Prostate gland (tissue), 2 donors: ENCODE results near the gene ZNRF1. TPM values are rescaled to one million over a fixed set of nuclear protein-coding genes. Genes with fewer than 3 reads are reported as not detected.
"Not testable (repeated sequence)": the region's sequence is repeated elsewhere in the genome, so short reads cannot be mapped to it uniquely, and the experiment has no call there.

ENCODE experiments used
- DNase-seq: peaks from one replicate; pipeline ENCODE4 v3.0.0-alpha.2; 2019; ENCODE audit warnings: low spot score
- H3K27ac ChIP-seq, 2 donors: fragments of 200-600 bp; sonication (generic); 2 replicates each; pipeline ENCODE4 v1.5.1; 2017 to 2019
- H3K27me3 ChIP-seq: fragments of 200-600 bp; sonication (generic); replicated peaks from 2 replicates; pipeline ENCODE4 v1.5.1; 2019; ENCODE audit not compliant: insufficient read depth
- H3K36me3 ChIP-seq, 2 donors: fragments of 200-600 bp; sonication (generic); 1 replicate in 1 of 2; 2 replicates in 1 of 2; pipeline versions ENCODE4 v1.5.1 to v1.8.1; 2017 to 2019
- H3K4me1 ChIP-seq: fragments of 200-600 bp; sonication (generic); replicated peaks from 2 replicates; pipeline ENCODE4 v1.5.1; 2019
- H3K4me3 ChIP-seq, 2 donors: fragments of 200-600 bp; sonication (generic); 2 replicates each; pipeline ENCODE4 v1.5.1; 2017 to 2019
- H3K9me3 ChIP-seq: fragments of 200-600 bp; sonication (generic); 2 replicates; pipeline ENCODE4 v1.5.1; 2017
- POLR2A ChIP-seq: fragments of 450-650 bp; IDR thresholded peaks from one replicate; pipeline ENCODE4 v1.6.1; 2016; ENCODE audit warnings: antibody characterized with exemption, mild to moderate bottlenecking
- POLR2AphosphoS5 ChIP-seq: sonication (generic); formaldehyde crosslinking; IDR thresholded peaks from one replicate; pipeline ENCODE4 v1.6.1; 2017; ENCODE audit warnings: antibody characterized with exemption
- WGBS: methylation state at CpG from one replicate; pipeline ENCODE4 v1.1.5; 2018; 5-methylcytosine and 5-hydroxymethylcytosine counted together
- intact Hi-C: fragments of 100-400 bp; cut with DNase I; formaldehyde crosslinking; loops from one replicate; pipeline ENCODE4 v1.14.2; 2022
- total RNA-seq, 2 donors: library from RNA; depleted of rRNA; stranded (reverse); fragments of >200 nt; gene quantifications; one replicate each; pipeline ENCODE4 v1.1.0, GENCODE V29; 2016
- TF ChIP-seq, protein P1 (sequence below), 4 experiments: fragments of 200-600 bp in 2 of 4; fragments of 450-650 bp in 2 of 4; sonication (generic) in 2 of 4; IDR thresholded peaks; 1 replicate in 3 of 4; 2 replicates in 1 of 4; pipeline ENCODE4 v1.5.1; 2016 to 2019; ENCODE audit warnings: antibody characterized with exemption in 4 of 4, mild to moderate bottlenecking in 2 of 4, moderate library complexity in 2 of 4

The ZNRF1 gene
- total RNA-seq, 2 donors from 2014 or later: 15.6 to 64.2 TPM

DNA sequence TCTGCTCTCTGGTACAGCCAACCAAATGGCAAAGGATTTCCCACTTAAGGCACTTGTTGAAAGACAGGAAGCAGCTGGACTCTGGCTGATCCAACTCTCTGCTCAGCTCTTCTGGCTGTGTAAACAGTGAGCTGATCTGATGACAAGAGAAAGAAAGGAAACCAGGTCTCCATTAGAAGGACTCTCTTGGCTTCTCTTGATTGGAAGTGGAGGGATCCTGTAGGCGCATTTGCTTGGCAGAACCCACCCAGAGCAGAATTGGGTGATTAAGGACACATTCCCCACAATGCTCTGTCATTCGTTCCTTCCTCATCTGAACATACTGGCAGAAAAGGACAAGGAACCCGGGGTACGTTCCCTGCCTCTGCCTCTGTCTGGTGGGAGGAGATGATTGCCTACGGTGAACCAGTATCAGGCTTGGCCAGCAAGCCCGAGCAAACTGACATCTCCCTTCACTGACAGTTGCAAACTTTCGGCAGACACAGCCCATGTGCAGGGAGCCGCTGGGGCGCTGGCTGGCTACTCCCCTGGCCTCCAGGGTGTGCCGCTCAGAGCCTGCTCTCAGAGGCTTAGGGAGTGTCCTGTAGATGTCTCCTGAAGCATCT, 88.7 kb downstream of the ZNRF1 start:
- 22% methylated on average over 10 of the region's 10 CpGs for WGBS

DNA sequence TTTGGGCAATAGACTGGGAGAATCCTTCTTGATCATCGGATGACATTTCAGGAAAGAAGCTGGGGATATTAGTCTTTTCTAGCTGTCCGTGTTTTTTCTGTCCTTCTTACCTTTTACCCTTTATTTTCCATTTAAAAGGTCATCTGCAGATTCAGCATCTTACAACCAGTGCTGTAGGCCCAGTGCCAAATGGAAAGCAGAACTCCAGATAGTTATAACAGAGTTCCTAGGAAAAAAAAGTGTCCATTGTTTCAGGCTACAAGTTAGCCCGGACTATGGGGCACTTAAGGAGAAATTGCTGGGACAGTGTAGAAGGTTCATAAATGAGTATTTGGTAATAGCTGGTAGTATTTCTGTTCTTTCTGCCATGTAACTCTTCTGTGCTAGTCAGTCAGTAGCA, 89.4 kb downstream of the ZNRF1 start:
- H3K27me3 ChIP-seq: no peaks in the 10 kb centered on the region
- 56% methylated on average over 3 of the region's 3 CpGs for WGBS
- H3K27ac ChIP-seq: no peak overlapping the region
- DNase-seq: no peak
- TF ChIP-seq POLR2A: no peak
- TF ChIP-seq, protein P1, sequence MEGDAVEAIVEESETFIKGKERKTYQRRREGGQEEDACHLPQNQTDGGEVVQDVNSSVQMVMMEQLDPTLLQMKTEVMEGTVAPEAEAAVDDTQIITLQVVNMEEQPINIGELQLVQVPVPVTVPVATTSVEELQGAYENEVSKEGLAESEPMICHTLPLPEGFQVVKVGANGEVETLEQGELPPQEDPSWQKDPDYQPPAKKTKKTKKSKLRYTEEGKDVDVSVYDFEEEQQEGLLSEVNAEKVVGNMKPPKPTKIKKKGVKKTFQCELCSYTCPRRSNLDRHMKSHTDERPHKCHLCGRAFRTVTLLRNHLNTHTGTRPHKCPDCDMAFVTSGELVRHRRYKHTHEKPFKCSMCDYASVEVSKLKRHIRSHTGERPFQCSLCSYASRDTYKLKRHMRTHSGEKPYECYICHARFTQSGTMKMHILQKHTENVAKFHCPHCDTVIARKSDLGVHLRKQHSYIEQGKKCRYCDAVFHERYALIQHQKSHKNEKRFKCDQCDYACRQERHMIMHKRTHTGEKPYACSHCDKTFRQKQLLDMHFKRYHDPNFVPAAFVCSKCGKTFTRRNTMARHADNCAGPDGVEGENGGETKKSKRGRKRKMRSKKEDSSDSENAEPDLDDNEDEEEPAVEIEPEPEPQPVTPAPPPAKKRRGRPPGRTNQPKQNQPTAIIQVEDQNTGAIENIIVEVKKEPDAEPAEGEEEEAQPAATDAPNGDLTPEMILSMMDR (IDR thresholded peaks at IDR 0.05): no peak
- TF ChIP-seq POLR2AphosphoS5: no peak
- intact Hi-C loops: no loop called here
- no peaks in the 10 kb centered on the region for H3K36me3 ChIP-seq
- peaks cover 5% of the 10 kb centered on the region for H3K4me1 ChIP-seq
- H3K4me3 ChIP-seq: no peak overlapping the region
- no peaks in the 10 kb centered on the region for H3K9me3 ChIP-seq

More for the DNA sequence above, 88.7 kb downstream of the ZNRF1 start:
- DNase-seq: no peak
- H3K4me3 ChIP-seq: no peak overlapping the region
- H3K27ac ChIP-seq: peak overlapping the region; percentile 7 to 44
- H3K27me3 ChIP-seq: no peaks in the 10 kb centered on the region
- no peaks in the 10 kb centered on the region for H3K36me3 ChIP-seq
- peaks cover 5% of the 10 kb centered on the region for H3K4me1 ChIP-seq
- intact Hi-C loops: no loop called here
- TF ChIP-seq POLR2AphosphoS5 (peak; percentile 43), POLR2A (no peak)
- no peaks in the 10 kb centered on the region for H3K9me3 ChIP-seq

DNA sequence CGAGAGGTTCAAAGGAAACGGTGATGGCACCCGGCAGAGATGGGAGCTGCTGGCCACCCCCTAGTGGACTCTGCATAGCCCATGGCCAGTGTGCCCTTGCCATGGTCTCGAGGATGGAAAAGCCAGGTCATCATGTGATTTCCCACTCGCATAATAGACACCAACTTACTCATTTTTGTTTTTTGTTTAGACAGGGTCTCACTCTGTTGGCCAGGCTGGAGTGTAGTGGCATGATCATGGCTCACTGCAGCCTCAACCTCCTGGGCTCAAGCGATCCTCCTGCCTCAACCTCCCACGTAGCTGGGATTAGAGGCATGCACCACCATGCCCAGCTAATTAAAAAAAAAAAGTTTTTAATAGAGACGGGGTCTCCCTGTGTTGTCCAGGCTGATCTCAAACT, 90.1 kb downstream of the ZNRF1 start:
- Histone ChIP-seq H3K4me3 (no peak overlapping the region), H3K27me3 (no peaks in the 10 kb centered on the region), H3K36me3 (no peaks in the 10 kb centered on the region), H3K4me1 (peaks cover 5% of the 10 kb centered on the region), H3K9me3 (no peaks in the 10 kb centered on the region), H3K27ac (no peak overlapping the region)
- TF ChIP-seq POLR2AphosphoS5 (no peak), POLR2A (no peak)
- TF ChIP-seq, protein P1 (IDR thresholded peaks at IDR 0.05): no peak
- WGBS: 92% methylated on average over 8 of the region's 8 CpGs
- DNase-seq: no peak
- intact Hi-C loops: no loop called here

DNA sequence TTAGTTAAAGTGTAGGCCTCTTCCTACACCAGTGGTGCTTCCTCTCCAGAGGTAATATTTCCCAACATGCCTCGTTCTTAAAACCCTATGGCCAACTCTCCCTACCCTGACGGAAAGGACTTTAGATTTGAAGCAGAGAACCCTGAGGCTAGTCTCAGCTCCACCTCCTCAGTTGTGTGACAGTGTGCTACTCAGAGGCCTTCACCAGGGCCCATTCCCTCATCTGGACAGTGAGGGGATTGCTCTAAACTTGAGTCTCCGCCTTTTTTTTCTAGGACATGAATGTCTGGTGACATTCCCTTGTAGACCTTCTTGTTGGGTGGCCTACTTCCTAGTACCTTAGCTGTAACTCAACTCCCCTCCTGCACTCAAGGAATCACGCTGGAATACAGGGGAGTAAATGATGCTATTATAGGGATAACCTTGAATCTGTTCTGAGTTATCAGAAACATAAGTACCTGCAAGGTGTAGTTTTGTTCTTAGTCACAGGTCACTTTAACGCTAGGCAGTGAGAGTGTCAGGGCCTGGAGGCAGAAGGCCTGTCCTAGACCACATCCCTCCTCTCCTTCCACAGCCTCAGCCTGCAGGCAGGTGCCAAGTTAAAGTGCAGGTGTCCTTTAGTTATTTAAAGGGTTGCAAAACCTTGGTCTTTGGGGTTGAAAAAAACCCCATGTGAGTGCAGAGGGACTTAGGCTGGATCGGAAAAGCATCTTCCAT, 90.8 kb downstream of the ZNRF1 start:
- 69% methylated on average over 6 of the region's 6 CpGs for WGBS
- intact Hi-C loops: no loop called here
- H3K4me1 ChIP-seq: peaks cover 5% of the 10 kb centered on the region

DNA sequence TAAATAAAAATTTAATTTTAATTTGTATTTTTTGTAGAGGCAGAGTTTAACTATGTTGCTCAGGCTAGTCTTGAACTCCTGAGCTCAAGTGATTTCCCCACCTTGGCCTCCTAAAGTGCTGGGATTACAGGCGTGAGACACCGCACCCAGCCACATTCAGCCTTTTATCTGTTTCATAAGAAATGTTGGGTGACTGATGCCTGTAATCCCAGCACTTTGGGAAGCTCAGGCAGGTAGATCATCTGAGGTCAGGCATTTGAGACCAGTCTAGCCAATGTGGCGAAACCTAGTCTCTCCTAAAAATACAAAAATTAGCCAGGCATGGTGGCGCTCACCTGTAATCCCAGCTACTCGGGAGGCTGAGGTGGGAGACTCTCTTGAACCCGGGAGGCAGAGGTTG, 92.1 kb downstream of the ZNRF1 start:
- H3K27ac ChIP-seq, H3K36me3 ChIP-seq, H3K9me3 ChIP-seq, H3K27me3 ChIP-seq, H3K4me1 ChIP-seq, DNase-seq, intact Hi-C loops, H3K4me3 ChIP-seq: not testable (repeated sequence)
- 92% methylated on average over 6 of the region's 6 CpGs for WGBS

More for the DNA sequence above, 90.8 kb downstream of the ZNRF1 start:
- Histone ChIP-seq H3K27me3 (no peaks in the 10 kb centered on the region), H3K27ac (no peak overlapping the region), H3K36me3 (no peaks in the 10 kb centered on the region), H3K4me3 (no peak overlapping the region), H3K9me3 (no peaks in the 10 kb centered on the region)
- no peak for TF ChIP-seq POLR2A
- TF ChIP-seq POLR2AphosphoS5: no peak
- TF ChIP-seq, protein P1 (IDR thresholded peaks at IDR 0.05): no peak
- no peak for DNase-seq

DNA sequence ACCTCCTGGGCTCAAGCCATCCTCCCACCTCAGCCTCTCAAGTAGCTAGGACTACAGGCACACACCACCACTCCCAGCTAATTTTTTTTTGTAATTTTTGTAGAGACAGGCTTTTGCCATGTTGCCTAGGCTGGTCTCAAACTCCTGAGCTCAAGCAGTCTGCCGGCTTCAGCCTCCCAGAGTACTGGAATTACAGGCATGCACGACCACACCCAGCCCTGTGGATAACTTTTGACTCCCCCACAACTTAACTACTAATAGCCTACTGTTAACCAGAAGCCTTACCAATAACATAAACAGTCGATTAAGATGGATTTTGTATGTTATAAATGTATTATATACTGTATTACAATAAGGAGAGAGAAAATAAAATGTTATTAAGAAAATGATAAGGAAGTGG, 92.8 kb downstream of the ZNRF1 start:
- H3K27ac ChIP-seq, H3K27me3 ChIP-seq, H3K9me3 ChIP-seq, intact Hi-C loops, H3K4me3 ChIP-seq, H3K36me3 ChIP-seq, DNase-seq: not testable (repeated sequence)
- 77% methylated on average over 3 of the region's 3 CpGs for WGBS
- peaks cover 10% of the 10 kb centered on the region for H3K4me1 ChIP-seq
